B cell (primary cell): ENCODE measurements around the gene ZBTB14. TPM values are rescaled to one million over a fixed set of nuclear protein-coding genes. Genes with fewer than 3 reads are reported as not detected.

Experiments used
- ATAC-seq: fragments of 200-7000 bp; cut with Tn5 transposase; one replicate; pipeline ENCODE4 v1.10.0; 2021; ENCODE audit warnings: low read depth, mild to moderate bottlenecking, moderate number of reproducible peaks, moderate library complexity
- CTCF ChIA-PET: fragments of 350-600 bp; sonication (Branson Sonifier 250); formaldehyde crosslinking; loops from one replicate; lab custom pipeline; 2021; ENCODE audit warnings: antibody characterized with exemption, inconsistent platforms; lab: Charles Lee
- POLR2A ChIA-PET: fragments of 350-600 bp; sonication (Branson Sonifier 250); formaldehyde crosslinking; loops from one replicate; lab custom pipeline; 2021; ENCODE audit warnings: antibody characterized with exemption; lab: Charles Lee
- DNase-seq: peaks from one replicate; pipeline ENCODE4 v3.0.0; 2013
- H2AFZ ChIP-seq: 2 replicates; pipeline ENCODE4 v1.6.1; 2012; ENCODE audit warnings: mild to moderate bottlenecking, low read depth, low read length; ENCODE audit not compliant: insufficient read depth, poor library complexity, severe bottlenecking
- H3K27ac ChIP-seq, 2 donors: 1 replicate in 1 of 2; 2 replicates in 1 of 2; pipeline ENCODE4 v1.5.1; 2012 to 2013; ENCODE audit warnings: low read length in 2 of 2, mild to moderate bottlenecking in 2 of 2, moderate library complexity in 1 of 2
- H3K27me3 ChIP-seq, 4 experiments: fragments of 200-600 bp in 1 of 4; sonication (generic) in 1 of 4; replicated peaks in 1 of 4; 1 replicate in 2 of 4; 2 replicates in 2 of 4; pipeline versions ENCODE4 v1.6.1 to v1.7.0; 2013 to 2016; ENCODE audit warnings: low read length in 3 of 4, mild to moderate bottlenecking in 2 of 4, mixed read lengths in 1 of 4, moderate library complexity in 1 of 4; ENCODE audit not compliant: insufficient read depth in 4 of 4, control insufficient read depth in 3 of 4; ENCODE audit errors: control extremely low read depth in 1 of 4
- H3K36me3 ChIP-seq, 2 experiments: replicated peaks in 1 of 2; 1 replicate in 1 of 2; 2 replicates in 1 of 2; pipeline versions ENCODE4 v1.6.1 to v1.7.1; 2013; ENCODE audit warnings: low read length in 1 of 2; ENCODE audit not compliant: insufficient read depth in 2 of 2, control insufficient read depth in 1 of 2; ENCODE audit errors: control extremely low read depth in 1 of 2, extremely low read depth in 1 of 2
- H3K4me1 ChIP-seq, 2 donors: fragments of 200-600 bp in 1 of 2; sonication (generic) in 1 of 2; 1 replicate in 1 of 2; 2 replicates in 1 of 2; pipeline versions ENCODE4 v1.5.1 to v1.6.1; 2013 to 2017; ENCODE audit warnings: low read length in 2 of 2; ENCODE audit not compliant: control insufficient read depth in 2 of 2, insufficient read depth in 2 of 2
- H3K4me2 ChIP-seq: replicated peaks from 2 replicates; pipeline ENCODE3; 2012; ENCODE audit warnings: mild to moderate bottlenecking, low read depth, low read length; ENCODE audit not compliant: poor library complexity, severe bottlenecking
- H3K4me3 ChIP-seq, 5 experiments: fragments of 200-600 bp in 1 of 5; sonication (generic) in 1 of 5; 1 replicate in 3 of 5; 2 replicates in 2 of 5; pipeline versions ENCODE4 v1.5.1 to v1.7.0; 2011 to 2016; ENCODE audit warnings: low read length in 4 of 5, mild to moderate bottlenecking in 4 of 5, low read depth in 2 of 5, control low read depth in 1 of 5, moderate library complexity in 1 of 5; ENCODE audit not compliant: insufficient read depth in 1 of 5; ENCODE audit errors: control extremely low read depth in 1 of 5, extremely low read depth in 1 of 5
- H3K79me2 ChIP-seq: fragments of 200-600 bp; sonication (generic); one replicate; pipeline ENCODE4 v1.6.0; 2016; ENCODE audit warnings: low read length; ENCODE audit not compliant: control insufficient read depth, insufficient read depth
- H3K9ac ChIP-seq: fragments of 200-600 bp; sonication (generic); 2 replicates; pipeline ENCODE4 v1.6.1; 2017; ENCODE audit warnings: mild to moderate bottlenecking, low read length, moderate library complexity
- H3K9me3 ChIP-seq, 3 donors: one replicate each; pipeline versions ENCODE4 v1.6.1 to v1.7.1; 2013; ENCODE audit warnings: low read length in 2 of 3; ENCODE audit not compliant: control insufficient read depth in 2 of 3, insufficient read depth in 1 of 3; ENCODE audit errors: control extremely low read depth in 1 of 3
- H4K20me1 ChIP-seq: 2 replicates; pipeline ENCODE4 v1.6.0; 2012; ENCODE audit warnings: mild to moderate bottlenecking, low read length; ENCODE audit not compliant: insufficient read depth, control insufficient read depth, poor library complexity, severe bottlenecking
- H3K27ac Mint-ChIP-seq: one replicate; pipeline ENCODE4 v1.8.0; 2021; ENCODE audit warnings: mixed read lengths
- H3K27me3 Mint-ChIP-seq: one replicate; pipeline ENCODE4 v1.8.0; 2021; ENCODE audit warnings: mixed read lengths
- H3K4me1 Mint-ChIP-seq: one replicate; pipeline ENCODE4 v1.8.0; 2021; ENCODE audit warnings: mixed read lengths
- H3K4me3 Mint-ChIP-seq: one replicate; pipeline ENCODE4 v1.8.0; 2021; ENCODE audit warnings: mixed read lengths
- H3K9me3 Mint-ChIP-seq: one replicate; pipeline ENCODE4 v1.8.0; 2022; ENCODE audit warnings: mixed read lengths; ENCODE audit not compliant: insufficient read depth
- CTCF ChIP-seq: fragments of 200-600 bp; IDR thresholded peaks from one replicate; pipeline ENCODE4 v1.8.0; 2022; ENCODE audit warnings: antibody characterized with exemption, mild to moderate bottlenecking
- EZH2 ChIP-seq: IDR thresholded peaks from 2 replicates; pipeline ENCODE4 v1.6.1; 2012; ENCODE audit warnings: borderline replicate concordance, low read depth, mild to moderate bottlenecking, moderate library complexity, low read length; ENCODE audit not compliant: insufficient read depth, poor library complexity, severe bottlenecking
- WGBS: methylation state at CpG from one replicate; pipeline ENCODE4 v1.1.5; 2013; ENCODE audit warnings: missing lambda C conversion rate; ENCODE audit not compliant: insufficient coverage; 5-methylcytosine and 5-hydroxymethylcytosine counted together
- intact Hi-C: fragments of 100-400 bp; cut with micrococcal nuclease; formaldehyde crosslinking; loops from one replicate; pipeline ENCODE4 v1.10.0; 2022
- polyA plus RNA-seq: library from polyadenylated mRNA; depleted of rRNA; stranded (reverse); fragments of >200 nt; gene quantifications from 2 replicates; pipeline ENCODE4 v1.2.3, GENCODE V29; 2012
- total RNA-seq, 2 donors: library from RNA; stranded (reverse); fragments of 120-200 nt in 1 of 2; gene quantifications; 1 replicate in 1 of 2; 2 replicates in 1 of 2; pipeline versions ENCODE4 v1.2.3 to v1.2.4, GENCODE V29; 2013 to 2022

Gene ZBTB14
- total and polyA plus RNA-seq, 2 donors (not counting 1 experiment from before 2014, with no cell fraction given), result 12.3 to 34.2 TPM

GRCh38 chr18:5318061-5318700 lies 22.7 kb upstream of the ZBTB14 start:
- no peak overlapping the region for H3K4me2 ChIP-seq
- CTCF ChIA-PET, result no interaction called here
- intact Hi-C loops, result no loop called here
- Mint-ChIP-seq H3K27me3 (peaks cover 5% of the 10 kb centered on the region), H3K27ac (no peak overlapping the region), H3K4me3 (no peak overlapping the region), H3K4me1 (no peaks in the 10 kb centered on the region), H3K9me3 (no peaks in the 10 kb centered on the region)
- H3K27me3 ChIP-seq, result peaks cover 0 to 5% (median 0%) of the 10 kb centered on the region in 4 experiments
- peaks cover 0 to 7% (median 0%) of the 10 kb centered on the region in 3 donors for H3K9me3 ChIP-seq
- H3K79me2 ChIP-seq, result no peaks in the 10 kb centered on the region
- no peaks in the 10 kb centered on the region for H4K20me1 ChIP-seq
- H3K9ac ChIP-seq, result no peak overlapping the region
- WGBS, result 22% methylated on average over 1 of the region's 4 CpGs
- POLR2A ChIA-PET, result no interaction called here
- no peak overlapping the region for H3K27ac ChIP-seq
- H2AFZ ChIP-seq, result no peak overlapping the region
- no peaks in the 10 kb centered on the region for H3K36me3 ChIP-seq
- TF ChIP-seq EZH2, result no peak
- TF ChIP-seq CTCF, result no peak
- H3K4me3 ChIP-seq, result no peak overlapping the region
- no peak for ATAC-seq
- no peak for DNase-seq
- no peaks in the 10 kb centered on the region for H3K4me1 ChIP-seq

- intact Hi-C loops, result no loop called here
- Histone ChIP-seq H3K79me2 (no peaks in the 10 kb centered on the region), H3K4me1 (no peaks in the 10 kb centered on the region), H4K20me1 (no peaks in the 10 kb centered on the region), H3K4me3 (no peak overlapping the region), H3K27ac (no peak overlapping the region), H3K9ac (no peak overlapping the region), H3K36me3 (no peaks in the 10 kb centered on the region), H3K27me3 (no peaks in the 10 kb centered on the region), H3K9me3 (peaks cover 0 to 6% (median 0%) of the 10 kb centered on the region in 3 donors), H3K4me2 (no peak overlapping the region), H2AFZ (no peak overlapping the region)
- no peak overlapping the region for H3K27ac Mint-ChIP-seq
- TF ChIP-seq EZH2 (no peak), CTCF (no peak)
- H3K27me3 Mint-ChIP-seq, result no peaks in the 10 kb centered on the region
- ChIA-PET CTCF (no interaction called here), POLR2A (no interaction called here)
- no peak for ATAC-seq
- H3K4me3 Mint-ChIP-seq, result no peak overlapping the region
- no peaks in the 10 kb centered on the region for H3K9me3 Mint-ChIP-seq
- no peaks in the 10 kb centered on the region for H3K4me1 Mint-ChIP-seq
- no peak for DNase-seq
Measured at GRCh38 chr18:5317186-5317585, 21.7 kb upstream of the ZBTB14 start.
